ENCODE measurements around the gene ENPP1.

Gene ENPP1

DNA sequence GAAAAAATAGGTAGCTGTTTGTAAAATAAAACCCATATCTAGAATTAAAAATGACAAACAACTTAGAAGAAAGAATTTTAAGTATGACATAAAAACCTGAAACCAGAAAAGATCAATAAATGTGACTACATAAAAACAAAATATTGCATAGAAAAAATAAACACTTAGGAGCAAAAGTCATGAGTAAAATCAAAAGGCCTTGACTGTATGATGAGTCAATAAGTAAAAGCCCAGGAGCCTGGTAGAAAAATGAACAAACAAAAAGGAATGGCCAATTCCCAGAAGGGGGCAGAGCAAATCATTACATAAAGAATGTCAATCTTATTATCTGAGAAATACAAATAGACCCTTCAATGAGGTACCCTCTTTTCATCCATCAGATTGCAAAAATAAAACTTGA is 20.7 kb upstream of the ENPP1 start:
- no peak for DNase-seq (ENCODE audit: low read depth, low spot score)

DNA sequence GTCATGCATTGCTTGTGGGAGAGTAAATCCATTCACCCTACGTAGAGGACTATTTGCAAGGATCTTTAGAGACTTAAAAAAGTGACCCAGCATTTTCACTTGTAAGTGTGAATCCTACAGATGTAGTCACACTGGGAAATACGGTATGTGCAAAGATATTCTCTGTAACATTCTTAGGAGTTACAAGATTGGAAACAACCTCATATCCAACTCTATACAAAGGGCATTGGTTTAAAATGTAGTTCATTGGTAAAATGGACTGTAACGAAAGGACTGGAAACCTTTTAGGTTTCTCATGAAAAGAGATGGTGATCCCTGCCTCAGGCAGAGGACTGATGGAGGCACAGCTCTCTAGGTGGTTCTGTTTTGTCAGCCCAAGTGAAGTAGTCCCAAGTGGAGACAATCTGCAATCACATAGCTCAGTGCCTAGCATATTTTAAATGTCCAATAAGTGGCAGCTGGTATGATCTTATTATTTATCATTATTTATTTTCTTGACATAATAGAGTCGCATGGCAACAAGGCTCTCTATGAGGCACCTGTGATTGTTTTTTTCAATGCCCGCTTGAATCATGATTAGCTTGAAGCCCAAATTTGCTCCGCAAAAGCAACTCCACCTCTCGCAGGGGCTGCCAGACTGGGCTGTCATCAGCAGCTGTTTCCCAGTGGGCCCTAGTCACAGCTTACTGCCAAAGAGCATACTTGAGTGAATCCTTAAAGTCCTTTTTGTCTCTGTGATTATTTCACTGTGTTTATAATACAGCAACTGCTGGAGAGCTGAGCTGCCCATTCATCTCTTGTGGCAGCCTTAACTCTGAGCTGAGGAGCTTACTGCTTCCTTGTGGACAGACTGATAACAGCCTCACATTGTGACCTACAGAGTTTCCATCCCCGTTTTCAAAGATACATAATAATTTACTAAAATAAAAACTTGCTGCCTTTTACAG is 19.8 kb upstream of the ENPP1 start:
- no peak for DNase-seq (ENCODE audit: low read depth, low spot score)

DNA sequence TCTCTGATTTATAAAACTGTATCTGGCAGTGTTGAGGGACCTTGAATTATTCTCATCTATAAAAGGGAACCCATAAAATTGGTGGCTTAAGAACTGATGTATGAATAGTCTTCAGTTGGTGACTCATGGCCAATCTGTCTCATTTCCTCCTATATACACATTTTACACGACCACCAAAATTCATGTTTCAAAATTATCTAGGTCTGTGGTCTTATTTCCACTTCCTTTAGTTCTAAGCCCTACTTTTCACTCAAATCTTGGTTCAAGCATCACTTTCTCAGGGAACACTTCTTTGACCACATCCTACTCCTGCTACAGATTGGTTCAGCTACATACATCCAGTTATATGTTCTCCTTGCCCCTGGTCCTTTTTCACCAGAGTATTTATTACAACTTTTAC is 18.6 kb upstream of the ENPP1 start:
- no peak for DNase-seq (ENCODE audit: low read depth, low spot score)

DNA sequence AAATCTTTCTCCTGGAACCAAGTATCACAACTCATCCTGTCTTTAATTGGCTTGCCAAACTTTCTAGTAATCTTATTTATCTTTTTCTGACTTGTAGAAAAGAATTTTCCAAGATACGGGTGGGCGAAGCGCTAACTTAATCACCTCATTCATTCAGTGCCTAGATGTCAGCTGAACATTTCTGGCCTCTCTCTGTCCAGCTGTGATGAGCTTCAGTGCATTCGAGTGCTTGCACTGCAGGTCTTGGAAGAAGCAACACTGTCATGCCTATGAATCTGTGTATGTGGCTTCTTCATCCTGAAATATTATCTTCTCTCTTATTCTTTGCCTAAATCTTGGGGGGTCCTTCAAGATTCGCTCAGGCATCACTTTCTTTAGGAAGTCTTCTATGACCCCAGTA is 16.3 kb upstream of the ENPP1 start:
- no peak for DNase-seq (ENCODE audit: low read depth, low spot score)

DNA sequence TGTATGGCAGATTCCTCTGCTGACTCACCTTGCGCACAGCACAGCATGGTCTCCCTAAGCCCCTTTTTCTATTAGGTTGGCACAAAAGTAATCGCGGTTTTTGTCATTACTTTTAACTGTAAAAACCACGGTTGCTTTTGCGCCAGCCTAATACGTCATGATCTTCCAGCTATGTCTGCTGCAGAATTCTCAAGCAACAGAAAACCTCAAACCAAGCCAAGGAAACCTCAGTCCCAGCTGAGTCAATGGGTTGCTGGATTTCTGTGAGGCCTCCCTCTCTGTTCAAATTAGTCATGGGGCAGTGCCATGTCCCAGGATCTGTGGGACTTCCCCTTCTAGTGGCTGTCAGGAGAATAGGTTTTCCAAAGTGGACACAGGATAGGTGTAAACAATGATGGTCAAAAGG is 15.7 kb upstream of the ENPP1 start:
- no peak for DNase-seq (ENCODE audit: low read depth, low spot score)

DNA sequence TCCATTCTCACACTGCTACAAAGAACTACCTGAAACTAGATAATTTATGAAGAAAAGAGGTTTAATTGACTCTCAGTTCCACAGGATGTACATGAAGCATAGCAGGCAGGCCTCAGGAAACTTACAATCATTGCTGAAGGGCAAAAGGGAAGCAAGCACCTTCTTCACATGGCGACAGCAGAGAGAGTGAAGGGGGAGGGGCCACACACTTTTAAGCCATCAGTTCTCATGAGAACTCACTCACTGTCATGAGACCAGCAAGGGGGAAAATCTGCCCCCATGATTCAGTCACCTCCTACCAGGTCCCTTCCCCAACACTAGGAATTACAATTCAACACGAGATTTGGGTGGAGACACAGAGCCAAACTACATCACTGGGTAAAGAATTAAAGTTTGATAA is 12.5 kb upstream of the ENPP1 start:
- DNase-seq (ENCODE audit: low read depth, low spot score): no peak

DNA sequence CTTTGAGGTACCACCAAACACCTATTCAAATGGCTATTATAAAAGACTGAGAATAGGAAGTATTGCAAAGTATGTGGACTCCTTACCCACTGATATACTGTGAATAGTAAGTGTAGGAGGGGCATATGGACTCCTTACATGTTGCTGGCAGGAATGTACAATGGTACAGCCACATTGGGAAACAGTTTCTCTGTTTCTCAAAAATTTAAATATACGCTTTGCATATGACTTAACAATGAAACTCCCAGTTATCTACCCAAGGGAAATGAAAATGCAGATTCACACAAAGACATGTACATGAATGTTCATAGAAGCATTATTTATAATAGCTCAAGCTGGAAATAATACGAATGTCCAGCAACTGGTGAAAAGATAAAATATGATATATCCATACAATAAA is 5.5 kb upstream of the ENPP1 start:
- no peak for DNase-seq (ENCODE audit: low read depth, low spot score)

DNA sequence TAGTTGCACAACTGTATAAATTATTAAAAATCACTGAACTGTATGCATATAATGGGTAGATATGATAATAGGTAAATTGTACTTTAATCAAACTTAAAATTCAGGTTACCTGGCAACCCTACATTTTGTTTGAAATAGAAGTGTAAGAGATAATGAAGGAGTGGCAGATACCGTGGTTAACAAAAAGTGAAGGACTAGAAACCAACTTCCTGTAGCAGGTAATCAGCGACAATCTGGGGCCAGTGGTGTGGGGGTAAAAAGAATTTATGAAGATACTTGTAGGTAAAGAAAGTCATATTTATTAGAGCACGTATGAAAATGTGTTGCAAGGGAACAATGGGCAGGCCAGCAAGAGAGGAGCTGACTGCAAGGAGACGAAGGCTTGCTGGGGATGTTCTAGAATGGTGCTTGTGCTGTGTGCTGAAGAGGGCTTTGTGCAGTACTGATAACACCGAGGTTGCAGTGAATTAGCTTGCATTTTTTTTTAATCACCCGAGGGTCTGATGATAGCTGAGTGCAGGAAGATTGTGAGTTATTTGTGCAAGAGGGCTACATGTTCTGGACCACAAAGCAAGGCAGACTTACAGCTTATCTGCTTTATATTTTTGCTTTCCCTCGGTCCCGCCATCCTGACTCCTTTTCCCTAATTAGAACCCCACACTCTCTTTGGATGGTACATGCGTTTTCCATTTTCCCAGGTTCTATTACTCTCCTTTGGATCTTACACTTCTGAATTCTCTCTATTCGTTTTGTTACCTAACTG is 4.6 kb upstream of the ENPP1 start:
- no peak for DNase-seq (ENCODE audit: low read depth, low spot score)

DNA sequence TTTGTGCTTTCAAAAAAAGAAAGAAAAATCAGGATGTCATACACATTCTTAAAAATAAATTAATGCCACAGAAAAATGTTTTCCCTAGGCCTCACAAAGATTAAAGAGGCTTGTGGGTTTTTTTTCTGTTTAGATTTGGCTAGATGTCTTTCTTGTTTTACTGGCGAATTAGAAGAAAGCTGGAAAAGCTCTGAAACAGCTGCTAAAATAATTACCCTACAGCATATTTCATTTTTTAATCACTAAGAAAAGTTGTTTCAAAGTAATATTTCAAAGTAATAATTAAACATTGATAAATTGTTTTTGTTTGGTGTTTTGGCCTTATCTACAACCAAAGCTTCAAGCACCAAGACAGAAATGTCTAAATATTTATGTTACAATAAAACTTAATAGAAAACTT is 3.7 kb upstream of the ENPP1 start:
- DNase-seq (ENCODE audit: low read depth, low spot score): no peak

DNA sequence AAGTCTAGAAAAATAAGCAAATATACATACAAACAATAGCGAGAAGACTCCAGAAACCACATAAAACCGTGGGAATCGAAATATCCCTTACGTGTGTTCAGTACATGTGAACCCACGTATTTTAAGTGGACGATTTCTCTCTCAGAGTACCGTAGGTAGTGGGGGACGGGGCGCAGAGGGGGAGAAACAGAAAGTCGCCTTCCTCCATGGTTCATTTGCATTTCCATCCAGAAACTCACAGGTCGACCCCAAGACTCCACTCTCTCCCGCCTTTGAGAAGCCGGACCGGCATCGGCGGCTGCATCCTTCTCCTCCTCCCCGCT is 538 bp upstream of the ENPP1 start:
- DNase-seq (ENCODE audit: low read depth, low spot score): no peak

DNA sequence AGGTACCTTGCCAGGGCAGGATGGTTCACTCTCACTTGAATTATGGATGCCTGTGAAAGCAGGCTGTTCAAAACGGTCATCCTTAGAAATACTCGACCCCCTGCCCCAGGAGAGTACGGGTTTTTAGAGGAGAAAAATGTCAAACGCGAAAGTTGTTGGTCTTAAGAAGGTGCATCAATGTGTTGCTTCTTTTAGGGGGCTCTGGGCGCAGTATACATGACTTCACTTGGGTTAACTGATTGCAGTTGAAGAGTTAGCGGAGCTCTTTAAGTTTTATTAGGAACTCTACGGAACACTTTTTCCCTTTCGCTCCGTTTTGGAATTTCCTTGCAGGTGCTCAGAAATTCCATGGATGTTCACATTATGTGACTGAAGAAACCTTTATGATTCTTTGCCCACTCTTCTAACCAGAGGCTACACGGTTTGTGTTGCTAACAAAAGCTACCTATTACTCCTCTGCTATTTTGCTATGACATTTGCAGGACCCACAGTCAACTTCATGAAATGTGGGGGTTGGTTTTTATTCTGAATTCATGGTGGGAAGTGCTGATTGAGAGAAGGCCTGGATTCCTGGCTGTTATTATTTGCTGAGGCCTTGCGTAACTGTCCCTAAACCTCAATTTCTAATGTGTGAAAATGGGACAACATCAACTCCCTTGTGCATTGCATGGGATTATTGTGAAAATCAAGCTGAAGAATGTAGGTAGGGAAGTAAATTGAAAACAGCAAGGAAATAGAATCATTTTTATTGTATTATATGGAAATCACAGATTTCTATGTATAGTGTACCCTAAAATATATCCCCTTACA is 845 bp downstream of the ENPP1 start:
- no peak for DNase-seq (ENCODE audit: low read depth, low spot score)

DNA sequence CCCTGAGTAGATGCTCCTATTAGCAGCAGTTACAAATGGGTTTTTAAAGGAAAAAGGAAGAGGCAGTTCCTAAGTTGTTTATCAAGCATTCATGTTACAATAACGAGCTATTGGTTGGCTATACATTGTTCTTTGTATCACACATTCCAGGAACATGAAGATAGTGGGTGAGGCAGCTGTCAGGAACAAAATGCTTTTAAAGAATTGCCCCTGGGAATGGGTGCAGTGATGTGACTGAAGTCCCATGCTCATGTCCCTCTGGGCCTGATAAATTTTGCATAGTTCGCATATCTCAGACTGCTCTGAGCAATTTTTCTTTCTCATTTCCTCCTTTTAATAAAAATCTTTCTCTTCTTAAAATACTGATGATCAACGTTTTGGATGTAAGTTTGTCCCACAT is 3.7 kb downstream of the ENPP1 start:
- no peak for DNase-seq (ENCODE audit: low read depth, low spot score)

DNA sequence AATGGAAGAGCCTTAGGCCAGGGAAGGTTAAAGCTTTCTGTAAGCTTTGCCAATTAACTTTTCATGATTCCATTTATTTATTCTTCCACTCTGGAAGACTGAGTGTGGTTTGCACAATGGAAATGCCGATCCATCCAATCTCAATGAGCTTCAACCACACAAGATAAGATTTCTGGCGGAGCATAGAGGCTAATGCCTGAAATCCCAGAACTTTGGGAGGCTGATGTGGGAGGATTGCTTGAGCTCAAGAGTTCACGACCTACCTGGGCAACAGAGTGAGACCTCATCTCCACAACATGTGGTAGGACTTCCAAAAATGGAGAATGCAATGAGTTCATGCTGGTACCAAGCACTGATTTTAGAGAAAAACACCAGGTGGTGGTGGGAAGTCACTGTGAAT is 6.2 kb downstream of the ENPP1 start:
- DNase-seq (ENCODE audit: low read depth, low spot score): no peak

DNA sequence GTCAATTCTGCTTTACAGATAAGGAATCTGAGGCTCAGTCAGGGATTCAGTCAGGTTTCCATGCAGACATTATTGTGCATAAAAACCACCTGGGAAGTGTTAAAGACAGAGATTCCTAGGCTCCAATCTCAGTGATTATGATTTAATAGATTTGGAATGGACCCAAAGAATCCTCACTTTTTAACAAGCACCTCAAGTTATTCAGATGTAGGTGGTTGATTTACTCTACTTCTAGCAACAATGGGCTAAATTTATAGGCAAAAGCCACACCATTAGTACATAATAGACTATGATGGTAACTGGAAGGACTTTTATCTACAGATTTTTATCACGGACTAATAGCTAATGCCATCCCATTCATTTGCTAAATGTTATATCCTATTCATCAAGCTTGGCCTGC is 9.0 kb downstream of the ENPP1 start:
- no peak for DNase-seq (ENCODE audit: low read depth, low spot score)

DNA sequence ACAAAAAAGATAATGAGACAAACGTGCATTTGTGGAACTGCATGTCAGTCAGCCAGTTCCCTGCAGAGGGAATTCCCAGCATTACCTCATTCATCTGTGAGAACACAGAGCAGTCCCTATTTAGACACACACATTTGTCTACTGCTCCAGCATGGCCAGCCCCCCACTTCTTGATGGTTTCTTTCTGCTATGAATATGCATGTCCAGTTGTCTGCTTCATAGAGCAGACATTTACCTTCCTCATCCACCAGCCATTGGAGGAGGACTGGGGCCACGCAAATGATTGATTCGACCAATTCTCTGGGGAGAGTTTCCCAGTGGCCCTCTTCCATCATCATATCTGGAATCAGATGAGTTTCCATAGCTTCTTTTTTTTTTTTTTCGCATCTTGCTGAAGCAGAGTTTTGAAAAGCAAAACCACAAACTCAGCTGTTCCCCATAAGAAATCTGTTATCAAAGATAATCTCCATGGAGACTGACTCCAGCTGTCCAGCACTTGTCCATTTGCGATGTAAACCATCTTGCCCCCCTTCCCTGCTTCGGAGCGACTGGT is 11.8 kb downstream of the ENPP1 start:
- DNase-seq (ENCODE audit: low read depth, low spot score): no peak

DNA sequence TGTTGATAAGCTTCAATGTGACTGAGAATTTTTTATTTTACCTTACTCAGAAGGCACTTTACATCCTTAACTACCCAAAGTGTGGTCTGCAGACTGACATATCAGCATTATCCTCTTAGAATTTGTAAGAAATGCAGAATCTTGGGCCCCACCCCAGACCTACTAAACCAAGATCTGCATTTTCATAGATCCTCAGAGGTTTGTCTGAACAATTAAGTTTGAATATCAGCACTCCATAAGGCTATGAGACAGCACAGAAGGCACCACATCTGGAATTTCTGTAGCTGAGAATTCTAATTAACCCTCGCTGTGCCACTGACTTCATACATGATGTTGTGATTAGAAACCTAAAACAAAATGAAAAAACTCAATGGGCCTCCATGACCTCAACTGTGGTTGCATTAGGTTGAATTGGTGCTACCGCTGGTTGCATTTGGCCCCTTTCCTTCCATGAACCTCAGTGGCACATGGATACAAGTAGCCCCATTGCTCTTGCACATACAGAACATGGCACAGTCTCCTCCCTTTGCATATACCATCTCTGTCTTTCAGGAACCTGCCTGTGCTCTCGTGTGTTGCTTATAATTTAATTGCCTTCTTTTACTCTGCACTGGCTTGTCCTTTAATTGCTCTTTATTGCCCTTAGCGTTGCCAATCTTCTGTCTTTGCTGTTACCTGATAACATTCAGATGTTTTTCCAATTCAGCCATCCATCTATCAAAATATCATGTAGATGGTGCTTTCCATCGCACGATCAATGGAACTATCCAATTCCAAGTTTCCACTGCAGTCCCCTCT is 13.4 kb downstream of the ENPP1 start:
- no peak for DNase-seq (ENCODE audit: low read depth, low spot score)

DNA sequence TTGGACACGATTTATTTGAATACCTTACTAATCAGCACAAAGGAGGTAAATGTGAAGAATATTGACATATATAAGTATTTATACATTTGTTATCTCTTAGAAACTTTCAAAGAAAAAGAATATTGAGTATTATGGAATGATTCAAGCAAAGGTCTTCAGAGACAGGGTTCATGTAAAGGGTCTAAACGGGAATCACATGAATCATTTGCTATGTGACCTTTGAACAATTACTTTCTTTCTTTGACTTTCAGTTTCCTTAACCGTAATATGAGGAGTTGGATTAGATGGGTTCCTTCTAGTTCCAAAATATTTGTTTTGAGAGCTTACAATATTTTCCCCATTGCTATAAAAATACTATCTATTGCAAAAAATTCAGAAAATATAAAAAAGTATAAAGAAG is 14.3 kb downstream of the ENPP1 start:
- DNase-seq (ENCODE audit: low read depth, low spot score): no peak

DNA sequence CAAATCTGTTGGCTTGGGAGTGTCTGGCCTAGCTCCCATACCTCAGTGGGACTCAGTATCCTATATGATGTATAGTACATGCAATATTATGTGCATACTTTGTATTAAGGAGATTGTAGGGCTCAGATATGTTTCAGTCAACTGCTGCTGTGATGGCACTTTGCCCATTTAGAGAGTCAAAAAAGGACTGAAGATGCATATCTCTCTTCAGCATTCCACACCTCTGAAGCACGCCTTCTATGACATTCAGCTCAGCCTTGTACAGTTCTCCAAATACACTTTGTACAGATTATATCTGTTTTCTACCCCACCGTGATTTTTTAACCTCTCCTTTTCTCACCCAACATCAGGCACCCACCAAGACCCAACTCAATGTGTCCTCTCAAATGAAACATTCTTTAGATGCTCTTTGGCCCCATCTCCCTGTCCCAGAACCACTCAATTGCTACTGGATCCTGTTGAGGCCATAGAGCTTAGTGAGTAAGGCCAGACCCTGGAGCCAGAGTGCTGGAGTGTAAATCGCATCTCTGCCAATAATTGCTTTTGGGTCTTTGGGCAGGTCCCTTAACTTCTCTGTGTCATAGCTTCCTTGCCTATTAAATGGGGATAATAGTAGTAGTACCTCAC is 15.6 kb downstream of the ENPP1 start:
- DNase-seq (ENCODE audit: low read depth, low spot score): no peak

DNA sequence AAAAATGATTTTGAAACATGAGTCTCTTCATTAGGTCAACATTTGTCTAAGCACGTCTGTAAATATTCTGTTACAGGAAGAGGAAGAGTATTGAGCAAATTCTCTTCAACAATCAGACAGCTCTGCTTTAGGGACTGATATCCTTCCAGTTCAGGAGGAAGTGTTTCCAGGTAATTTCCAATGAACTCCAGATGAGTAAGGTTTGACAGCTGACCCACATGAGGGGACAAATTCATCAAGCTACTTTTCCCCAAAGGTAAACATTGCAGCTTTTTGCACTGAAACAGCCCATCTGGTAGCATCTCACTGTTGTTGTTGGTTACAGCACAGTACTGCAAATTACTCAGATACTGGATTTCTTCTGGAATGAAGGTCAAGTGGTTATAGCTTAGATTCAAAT is 18.1 kb downstream of the ENPP1 start:
- no peak for DNase-seq (ENCODE audit: low read depth, low spot score)

DNA sequence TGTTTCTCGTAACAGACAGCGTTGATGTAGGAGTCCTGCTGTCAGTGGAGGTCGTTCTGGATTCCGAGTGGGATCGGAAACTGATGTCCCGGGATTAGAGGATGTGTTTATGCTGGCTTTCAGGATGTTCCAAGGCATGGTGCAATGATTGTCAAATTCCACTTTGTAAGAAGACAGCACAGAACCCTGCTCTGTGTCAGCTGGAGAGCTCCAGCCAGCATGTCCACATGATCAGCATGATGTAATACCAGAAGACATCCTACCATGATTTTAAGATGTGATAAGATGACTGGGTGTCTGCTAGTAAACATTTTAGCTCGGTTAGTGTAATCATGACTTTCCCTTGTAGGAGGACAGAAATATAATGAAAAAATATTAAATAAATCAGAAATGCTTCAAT is 20.3 kb downstream of the ENPP1 start:
- no peak for DNase-seq (ENCODE audit: low read depth, low spot score)

DNA sequence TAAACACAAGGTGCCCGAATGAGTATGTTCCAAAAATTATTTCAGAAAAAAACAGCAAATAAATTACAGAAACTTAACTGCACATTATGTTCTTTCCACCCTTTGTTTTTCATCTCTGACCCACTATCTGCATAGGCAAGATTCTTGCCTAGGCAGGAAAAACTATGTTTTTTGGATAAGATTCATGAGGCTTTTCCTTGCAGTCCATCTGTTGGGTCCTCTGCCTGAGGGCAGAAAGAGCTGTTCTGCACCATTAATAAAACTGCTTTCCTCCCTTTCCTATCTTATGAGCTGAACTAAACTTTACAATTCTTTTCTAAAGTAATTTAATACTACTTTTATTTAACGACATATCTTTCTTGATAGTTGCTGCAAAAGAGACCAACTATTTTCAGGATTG is 21.1 kb downstream of the ENPP1 start:
- no peak for DNase-seq (ENCODE audit: low read depth, low spot score)
